HT1080 (cell line): ENCODE measurements around the gene RSRC2. TPM values are rescaled to one million over a fixed set of nuclear protein-coding genes. Genes with fewer than 3 reads are reported as not detected.
"Not testable (repeated sequence)": the region's sequence is repeated elsewhere in the genome, so short reads cannot be mapped to it uniquely, and the experiment has no call there.

ENCODE experiments used
- DNase-seq: peaks from one replicate; pipeline ENCODE4 v3.0.0-alpha.2; 2015; ENCODE audit warnings: low read depth
- total RNA-seq: library from RNA; depleted of rRNA; stranded (reverse); fragments of >200 nt; shearing (Covaris generic); gene quantifications from 2 replicates; pipeline ENCODE4 v1.2.3, GENCODE V29; 2014

RSRC2 gene
- total RNA-seq, 1 experiment from 2014 or later: 42.0 TPM

DNA sequence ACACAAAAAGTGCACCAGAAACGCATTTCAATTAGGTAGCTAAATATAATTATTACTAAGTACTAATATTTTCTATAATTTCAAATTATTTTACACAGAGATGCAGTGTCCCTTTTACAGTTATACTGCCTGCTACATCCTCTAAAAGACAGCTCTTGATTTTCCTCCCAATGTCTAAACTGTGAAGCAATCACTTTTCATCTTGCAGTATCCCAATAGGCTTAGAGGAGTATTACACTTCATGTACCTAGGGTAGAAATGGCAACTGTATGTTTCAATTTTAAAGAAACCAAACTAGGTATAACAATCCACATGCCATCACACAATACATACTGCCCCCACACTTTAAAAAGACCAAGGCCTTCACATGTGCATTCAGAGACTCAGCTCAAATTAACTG is 7.3 kb downstream of the RSRC2 start:
- DNase-seq: no peak

DNA sequence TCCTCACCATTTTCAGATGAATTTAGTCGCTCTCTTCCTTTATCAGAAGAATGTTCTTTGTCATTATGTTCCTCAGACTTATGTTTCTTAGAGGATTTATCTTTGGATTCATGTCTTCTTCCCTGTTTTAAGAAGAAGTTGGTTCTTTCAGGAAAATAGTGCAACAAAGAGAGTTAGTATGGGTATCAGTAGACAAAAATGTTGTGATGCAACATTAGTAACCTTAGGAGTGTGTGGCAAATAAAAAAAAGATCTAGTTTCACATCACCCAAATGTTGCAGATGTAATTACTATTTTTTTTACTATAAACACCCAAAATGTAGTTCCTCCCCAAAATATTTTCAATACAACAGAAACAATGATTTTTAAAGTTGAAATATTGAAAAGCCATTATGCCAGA is 7.8 kb downstream of the RSRC2 start:
- no peak for DNase-seq

DNA sequence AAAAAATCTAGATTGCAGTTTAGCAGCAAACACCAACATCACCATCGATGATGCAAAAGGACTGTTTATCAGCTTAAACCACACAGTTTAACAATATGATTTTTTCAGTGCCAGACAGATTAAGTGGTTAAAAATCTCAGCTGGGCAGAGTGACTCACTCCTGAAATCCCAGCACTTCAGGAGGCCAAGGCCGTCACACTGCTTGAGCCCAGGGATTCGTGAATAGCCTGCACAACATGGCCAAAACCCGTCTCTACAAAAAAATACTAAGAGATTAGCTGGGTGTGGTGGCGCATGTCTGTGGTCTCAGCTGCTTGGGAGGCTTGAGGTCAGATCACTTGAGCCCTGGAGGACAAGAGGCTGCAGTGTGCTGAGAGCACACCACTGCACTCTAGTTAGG is 8.9 kb downstream of the RSRC2 start:
- peak; percentile 93 for DNase-seq

DNA sequence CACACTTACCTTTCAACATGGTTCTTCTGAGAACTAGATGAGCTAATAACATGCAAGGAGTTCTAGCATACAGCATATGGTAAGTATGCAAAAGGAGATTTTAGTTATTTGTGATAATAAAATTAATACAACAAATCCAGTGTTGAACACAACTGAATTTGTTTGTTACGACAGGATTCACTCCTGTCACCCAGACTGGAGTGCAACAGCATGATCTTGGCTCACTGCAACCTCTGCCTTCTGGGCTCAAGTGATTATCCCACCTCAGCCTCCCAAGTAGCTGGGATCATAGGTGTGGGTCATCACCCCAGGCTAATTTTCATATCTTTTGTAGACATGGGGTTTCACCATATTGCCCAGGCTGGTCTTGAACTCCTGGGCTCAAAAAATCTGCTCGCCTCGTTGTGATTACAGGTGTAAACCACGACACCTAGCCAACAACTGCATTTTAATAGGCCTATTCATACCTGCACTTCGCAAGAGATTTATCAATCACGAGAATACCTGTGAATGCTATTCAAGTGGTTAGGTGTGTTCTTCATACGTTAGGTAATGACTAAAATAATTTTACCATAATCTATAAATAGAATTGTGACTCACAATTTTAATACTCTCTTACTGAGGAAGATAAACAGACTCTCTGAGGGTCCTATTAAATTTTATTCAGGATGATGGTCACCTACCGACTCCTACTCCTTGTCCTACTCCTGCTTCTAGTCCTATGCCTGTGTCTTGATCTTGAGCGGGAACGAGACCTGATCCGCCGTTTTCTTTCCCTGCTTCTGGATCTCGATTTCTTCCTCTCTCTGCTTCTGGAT is 10.0 kb downstream of the RSRC2 start:
- no peak for DNase-seq

DNA sequence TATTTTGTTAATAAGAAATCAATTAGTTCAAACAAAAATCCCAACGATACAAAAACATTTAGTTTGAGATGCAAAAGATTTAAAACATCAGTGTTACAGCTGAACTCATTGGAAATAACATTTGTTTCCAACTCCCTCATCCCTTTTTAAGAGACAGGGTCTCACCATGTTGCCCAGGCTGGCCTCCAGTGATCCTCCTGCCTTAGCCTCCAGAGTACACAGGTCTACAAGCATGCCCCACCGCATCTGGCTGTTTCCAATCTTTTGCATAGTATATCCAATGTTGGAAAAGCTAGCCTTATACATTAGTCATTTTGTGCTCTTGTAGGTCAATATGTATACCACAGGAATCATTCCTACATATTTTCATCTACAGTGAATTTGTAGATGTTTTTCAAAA is 11.5 kb downstream of the RSRC2 start:
- no peak for DNase-seq

DNA sequence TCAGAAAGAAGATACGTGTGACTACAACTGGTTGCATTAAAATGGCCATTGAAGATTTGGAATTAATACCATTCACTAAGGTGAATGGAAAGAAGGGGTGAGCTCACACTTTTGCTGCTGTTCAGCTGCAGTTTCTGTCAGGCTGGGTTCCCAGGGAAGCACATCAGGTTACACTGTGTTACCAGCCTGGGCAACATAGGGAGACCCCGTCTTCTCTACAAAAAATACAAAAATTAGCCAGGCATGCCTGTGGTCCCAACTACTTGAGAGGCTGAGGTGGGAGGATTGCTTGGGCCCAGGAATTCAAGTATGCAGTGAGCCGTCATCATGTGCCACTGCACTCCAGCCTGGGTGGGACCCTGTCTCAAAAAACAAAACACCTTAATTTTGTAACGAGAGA is 13.1 kb downstream of the RSRC2 start:
- no peak for DNase-seq

DNA sequence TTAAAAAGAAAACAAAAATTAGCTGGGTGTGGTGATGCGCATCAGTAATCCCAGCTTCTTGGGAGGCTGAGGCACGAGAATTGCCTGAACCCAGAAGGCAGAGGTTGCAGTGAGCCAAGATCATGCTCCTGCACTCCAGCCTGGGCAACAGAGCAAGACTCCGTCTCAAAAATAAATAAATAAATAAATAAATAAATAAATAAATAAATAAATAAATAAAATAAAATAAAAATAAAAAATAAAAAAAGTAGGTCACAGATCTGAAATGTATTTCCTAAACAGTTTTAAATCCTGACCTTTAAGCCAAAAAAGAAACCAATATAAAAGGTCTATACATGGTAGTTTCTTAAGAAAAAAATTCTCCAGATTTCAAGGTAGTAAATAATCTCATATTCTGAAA is 13.7 kb downstream of the RSRC2 start:
- DNase-seq: not testable (repeated sequence)

DNA sequence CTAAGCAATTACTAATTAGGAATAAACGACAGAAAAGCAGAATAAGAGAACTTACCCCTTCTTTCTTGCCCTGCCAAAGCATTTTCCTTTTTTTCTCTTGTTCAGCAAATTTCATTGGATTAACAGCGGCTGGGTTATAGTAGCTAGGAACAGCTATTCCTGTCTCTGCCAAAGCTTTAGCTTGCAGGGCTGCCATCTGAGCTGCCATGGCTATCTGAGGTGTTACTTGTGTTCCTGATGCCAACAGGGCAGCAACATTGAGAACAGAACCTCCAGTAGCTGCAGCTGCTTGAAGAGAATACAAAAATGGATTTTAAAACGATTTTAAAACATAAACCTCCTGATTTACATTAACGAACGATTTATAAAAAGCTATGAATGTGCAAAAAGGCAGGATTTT is 18.6 kb downstream of the RSRC2 start:
- DNase-seq: no peak

DNA sequence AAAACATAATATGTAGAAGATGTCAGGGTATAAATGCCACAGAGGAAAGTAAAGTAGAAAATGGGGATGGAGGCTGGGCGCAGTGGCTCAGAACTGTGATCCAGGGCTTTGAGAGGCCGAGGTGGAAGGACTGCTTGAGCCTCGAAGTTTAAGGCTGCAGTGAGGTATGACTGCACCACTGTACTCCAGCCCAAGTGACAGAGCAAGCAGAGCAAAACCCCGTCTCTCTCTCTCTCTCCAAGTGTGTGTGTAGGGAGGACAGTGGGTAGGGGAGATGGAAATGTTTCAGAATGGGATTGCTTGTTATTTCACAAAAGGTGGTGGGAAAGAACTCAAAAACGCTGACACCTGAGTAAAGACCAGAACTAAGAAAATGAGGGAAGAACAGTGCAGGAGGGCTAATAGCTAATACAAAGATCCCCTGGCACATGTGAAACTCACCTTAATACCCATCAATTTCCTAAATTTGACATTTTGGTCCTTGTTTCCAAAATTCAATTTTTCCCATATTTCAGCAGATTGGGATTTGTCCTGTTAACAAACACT is 20.3 kb downstream of the RSRC2 start:
- no peak for DNase-seq

DNA sequence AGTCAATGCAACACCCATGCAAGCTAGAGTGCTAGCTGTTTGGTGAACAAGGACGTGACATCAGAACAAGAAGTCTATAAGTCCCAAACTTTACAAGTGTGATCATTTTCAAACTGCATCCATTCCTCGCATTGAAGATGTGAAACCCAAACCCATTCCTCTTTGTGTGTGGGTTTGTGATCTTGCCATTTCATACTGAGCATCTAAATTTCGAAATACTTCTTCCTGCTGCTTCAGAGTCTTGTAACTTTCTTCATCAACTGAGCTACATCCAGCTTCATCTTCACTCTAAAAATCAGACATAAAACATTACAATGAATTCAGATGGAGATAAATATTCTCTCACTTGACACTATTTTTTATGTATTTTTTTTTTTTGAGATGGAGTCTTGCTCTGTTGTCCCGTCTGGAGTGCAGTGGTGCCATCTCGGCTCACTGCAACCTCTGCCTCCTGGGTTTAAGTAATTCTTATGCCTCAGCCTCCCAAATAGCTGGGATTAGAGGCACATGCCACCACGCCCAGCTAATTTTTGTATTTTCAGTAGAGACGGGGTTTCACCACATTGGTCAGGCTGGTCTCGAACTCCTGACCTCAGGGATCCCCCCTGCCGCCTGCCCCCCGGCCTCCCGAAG is 21.2 kb downstream of the RSRC2 start:
- no peak for DNase-seq

DNA sequence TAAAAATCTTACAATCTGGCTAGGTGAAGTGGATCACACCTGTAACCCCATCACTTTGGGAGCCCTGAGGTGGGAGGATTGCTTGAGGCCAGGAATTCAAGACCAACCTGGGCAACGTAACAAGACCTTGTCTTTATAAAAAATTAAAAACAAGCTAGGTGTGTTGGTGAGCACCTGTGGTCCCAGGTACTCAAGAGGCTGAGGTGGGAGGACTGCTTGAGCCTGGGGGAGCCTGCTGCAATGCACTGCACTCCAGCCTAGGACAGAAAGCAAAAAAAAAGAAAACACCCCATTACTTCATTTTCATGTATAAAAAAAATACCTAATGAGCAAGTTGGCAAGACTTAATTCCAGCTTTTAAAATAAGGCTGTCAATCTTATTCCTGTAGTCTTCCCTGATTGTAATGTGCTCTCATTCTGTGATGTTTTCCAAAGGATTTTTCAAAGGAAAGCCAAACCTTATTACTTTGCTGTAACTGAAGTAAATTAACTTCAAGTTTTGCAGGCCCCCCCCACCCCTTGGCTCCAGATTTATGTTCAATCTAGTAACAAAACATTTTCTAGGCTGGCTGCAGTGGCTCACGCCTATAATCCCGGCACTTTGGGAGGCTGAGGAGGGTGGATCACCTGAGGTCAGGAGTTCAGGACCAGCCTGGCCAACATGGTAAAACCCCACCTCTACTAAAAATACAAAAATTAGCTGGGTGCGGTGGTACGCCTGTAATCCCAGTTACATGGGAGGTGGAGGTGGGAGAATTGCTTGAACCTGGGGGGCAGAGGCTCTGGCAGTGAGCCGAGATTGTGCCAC is 22.7 kb downstream of the RSRC2 start:
- no peak for DNase-seq

DNA sequence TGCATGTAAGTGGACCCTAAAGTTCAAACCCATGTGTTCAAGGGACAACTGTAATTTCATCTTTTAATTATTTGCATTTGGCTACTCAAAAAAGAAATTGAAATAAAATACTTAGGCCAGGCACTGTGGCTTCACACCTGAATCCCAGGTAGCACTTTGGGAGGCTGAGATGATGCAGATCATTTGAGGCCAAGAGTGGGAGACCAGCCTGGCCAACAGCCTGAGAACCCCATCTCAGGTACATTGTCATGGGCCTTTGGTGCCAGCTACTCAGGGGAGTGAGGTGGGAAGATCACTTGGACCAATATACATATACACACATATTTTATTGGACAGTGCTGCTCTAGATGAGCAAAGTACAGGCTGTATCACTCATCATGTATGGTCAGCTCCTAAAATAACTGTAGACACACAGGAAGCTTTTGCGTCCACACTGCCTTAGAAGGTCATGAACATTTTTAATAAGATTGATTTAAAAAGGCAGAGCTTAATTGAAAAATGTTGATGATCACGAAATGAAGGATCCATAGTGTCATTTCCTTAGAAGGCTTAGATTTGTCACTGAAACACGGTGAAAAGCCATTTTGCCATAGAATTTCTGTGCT is 23.5 kb downstream of the RSRC2 start:
- no peak for DNase-seq

DNA sequence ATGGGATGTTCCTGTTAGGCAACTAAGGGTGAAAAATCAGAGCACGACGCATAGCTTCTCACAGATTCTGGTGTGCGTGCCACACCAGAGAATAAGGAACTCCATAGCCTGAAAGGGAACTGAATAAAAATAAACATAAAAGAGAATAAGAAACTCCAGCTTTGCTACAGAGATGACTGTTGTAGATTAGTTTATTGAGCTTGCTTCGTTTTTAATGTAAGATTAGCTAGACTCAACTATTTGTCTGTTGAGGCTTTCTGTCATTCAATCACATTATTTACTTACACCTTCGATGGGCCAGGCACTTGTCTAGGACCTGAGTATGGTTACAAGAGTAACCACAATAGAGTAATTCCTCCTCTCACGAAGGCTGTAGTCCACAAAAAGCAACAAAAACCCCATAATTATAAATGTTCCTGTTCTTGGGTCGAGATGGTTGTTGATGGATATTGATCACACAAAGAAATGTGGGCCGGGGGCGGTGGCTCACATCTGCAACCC is 25.2 kb downstream of the RSRC2 start:
- DNase-seq: no peak

DNA sequence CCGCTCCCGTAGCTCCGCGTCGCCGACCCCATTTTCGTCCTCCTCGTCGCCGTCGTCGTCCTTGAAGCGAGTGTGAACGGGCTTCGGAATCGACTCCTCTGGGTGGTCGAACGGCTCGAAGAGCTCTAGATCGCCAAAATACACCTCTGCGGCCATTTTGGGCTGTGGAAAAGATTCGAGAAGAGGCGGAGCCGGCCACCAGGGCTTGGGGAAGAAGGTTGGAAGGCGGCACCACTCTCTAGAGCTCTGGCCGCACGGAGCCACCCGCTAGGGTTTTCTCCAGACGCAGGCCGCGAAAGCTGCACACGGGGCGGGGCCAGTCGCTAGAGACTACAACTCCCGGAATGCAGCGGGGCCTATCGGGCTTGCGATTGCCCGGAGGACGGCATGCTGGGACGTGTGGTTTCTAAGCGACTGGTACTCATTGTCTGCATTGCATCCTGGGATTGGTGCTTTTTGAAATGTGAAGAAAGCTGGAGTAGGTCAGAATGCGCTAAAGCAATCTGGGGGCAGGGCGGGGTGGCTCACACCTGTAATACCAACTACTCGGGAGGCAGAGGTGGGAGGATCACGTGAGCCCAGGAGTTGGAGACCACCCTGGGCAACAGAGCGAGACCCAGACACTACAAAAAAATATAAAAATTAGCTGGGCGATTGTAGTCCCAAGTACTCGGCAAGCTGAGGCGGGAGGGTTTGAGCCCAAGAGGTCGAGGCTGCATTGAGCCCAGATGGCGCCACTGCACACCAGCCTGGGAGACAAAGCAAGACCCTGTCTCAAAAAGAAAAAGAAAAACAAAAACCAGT is 25.8 kb downstream of the RSRC2 start, which contains the start of gene ZCCHC8:
TSS of gene ZCCHC8 (minus strand) at position 248 of the 804 bp plus-strand sequence. CDS start at position 156, 92 bp downstream.
- peak; percentile 98 for DNase-seq

DNA sequence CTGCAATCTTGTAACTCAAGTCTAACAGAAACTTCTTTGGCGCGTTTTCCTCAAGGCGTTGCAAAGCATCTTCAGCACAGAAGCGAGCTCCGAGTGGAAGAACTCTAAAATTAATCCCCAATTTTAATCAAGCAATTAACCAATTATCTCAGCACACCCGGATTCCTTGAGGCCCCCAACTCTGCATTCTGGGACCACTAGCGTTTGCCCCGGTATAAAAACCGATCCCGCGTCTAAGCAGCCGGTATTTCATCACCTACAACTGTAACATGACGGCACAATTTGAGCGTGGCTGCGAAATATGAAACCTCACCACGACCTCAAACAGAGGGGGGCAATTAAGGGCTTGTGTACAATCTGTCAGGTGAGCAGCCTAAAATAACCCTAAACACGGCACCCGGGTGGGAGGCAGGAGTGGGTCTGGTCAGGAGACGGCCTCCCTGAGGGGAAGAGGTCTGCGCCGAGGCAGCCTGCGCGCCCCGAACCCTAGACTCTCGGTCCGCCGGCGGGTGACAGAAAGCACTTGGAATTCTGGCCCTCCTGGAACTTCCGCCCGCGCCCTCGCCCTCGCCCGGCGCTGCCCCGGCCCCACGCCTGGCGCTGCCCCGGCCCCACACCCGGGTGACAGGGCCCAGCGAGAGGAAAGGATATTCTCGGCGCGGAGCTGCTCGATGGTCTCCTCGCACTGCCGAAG is 26.6 kb downstream of the RSRC2 start:
- DNase-seq: peak; percentile 48

DNA sequence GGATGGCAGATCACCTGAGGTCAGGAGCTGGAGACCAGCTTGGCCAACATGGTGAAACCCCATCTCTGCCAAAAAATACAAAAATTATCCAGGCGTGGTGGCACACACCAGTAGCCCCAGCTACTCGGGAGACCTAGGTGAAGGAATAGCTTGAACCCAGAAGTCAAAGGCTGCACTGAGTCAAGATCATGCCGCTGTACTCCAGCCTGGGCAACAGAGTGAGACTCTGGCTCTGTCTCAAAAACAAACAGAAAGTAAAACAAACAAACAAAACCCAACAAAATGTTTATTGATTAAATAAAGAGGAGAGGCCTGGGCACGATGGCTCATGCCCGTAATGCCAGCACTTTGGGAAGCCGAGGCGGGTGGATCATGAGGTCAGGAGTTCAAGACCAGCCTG is 31.5 kb downstream of the RSRC2 start:
- no peak for DNase-seq

DNA sequence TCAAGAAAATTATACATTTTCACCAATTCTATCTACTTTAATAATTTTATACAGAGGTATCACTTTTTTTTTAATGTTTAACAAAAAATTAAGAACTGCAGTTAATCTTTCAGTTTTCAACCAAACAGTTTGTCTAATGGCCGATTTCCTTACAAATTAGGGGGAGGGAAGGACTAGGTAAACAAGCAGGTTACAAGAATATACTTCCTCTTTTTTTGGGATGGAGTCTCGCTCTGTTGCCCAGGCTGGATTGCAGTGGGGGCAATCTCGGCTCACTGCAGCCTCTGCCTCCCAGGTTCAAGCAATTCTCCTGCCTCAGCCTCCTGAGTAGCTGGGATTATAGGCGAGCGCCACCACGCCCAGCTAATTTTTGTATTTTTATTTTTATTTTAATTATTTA is 33.5 kb downstream of the RSRC2 start:
- not testable (repeated sequence) for DNase-seq

DNA sequence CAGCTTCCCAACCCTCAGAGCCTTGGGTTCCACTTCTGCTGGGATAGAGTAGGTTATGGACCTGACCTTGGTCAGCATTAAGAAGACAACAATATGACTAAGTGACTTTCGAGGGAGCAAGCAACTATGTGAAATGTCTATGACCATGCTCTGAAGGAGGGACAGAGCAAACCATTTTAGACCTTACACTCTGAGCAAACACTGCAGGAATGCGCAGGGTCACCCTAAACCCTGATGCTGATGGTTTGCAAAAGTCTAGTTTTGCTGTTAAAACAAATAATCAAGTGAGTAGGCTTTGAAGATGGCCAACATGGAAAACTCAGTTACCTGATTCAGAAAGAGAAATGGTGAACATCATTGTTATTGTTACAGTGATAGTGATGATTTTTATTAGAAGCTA is 34.7 kb downstream of the RSRC2 start:
- DNase-seq: no peak

DNA sequence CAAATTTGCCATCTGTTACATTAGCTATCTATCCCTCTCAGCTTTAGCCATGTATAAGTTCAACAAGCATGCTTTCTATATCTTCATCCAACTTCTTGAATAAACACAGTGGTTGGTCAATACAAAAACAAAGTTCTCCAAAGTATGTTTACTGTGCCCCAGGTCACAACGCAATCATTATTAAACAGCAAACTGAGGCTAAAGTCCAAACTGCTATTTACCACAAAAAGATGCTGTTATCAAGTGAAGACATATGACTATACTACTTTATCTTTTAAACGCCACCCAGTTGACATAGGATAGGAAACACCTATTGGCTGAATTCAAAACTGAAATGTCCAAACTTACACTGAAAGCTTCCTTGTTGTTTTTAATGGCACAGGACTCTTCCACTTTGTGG is 37.7 kb downstream of the RSRC2 start:
- no peak for DNase-seq

DNA sequence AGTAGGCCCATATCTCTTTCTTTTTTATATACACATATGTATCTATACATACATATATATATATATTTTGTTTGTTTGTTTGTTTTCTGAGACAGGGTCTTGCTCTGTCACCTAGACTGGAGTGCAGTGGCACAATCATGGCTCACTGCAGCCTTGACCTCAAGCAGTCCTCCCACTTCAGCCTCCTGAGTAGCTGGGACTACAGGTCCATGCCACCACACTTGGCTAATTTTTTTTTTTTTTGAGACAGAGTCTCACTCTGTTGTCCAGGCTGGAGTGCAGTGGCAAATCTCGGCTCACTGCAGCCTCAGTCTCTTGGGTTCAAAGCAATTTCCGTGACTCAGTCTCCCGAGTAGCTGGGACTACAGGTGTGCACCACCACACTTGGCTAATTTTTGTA is 38.9 kb downstream of the RSRC2 start:
- DNase-seq: not testable (repeated sequence)
